Prostate gland (tissue), 2 donors: ENCODE data around the gene FGG. TPM values are rescaled to one million over a fixed set of nuclear protein-coding genes. Genes with fewer than 3 reads are reported as not detected.

Source experiments
- DNase-seq: peaks from one replicate; pipeline ENCODE4 v3.0.0-alpha.2; 2019; ENCODE audit warnings: low spot score
- H3K27ac ChIP-seq, 2 donors: fragments of 200-600 bp; sonication (generic); 2 replicates each; pipeline ENCODE4 v1.5.1; 2017 to 2019
- H3K27me3 ChIP-seq: fragments of 200-600 bp; sonication (generic); replicated peaks from 2 replicates; pipeline ENCODE4 v1.5.1; 2019; ENCODE audit not compliant: insufficient read depth
- H3K36me3 ChIP-seq, 2 donors: fragments of 200-600 bp; sonication (generic); 1 replicate in 1 of 2; 2 replicates in 1 of 2; pipeline versions ENCODE4 v1.5.1 to v1.8.1; 2017 to 2019
- H3K4me1 ChIP-seq: fragments of 200-600 bp; sonication (generic); replicated peaks from 2 replicates; pipeline ENCODE4 v1.5.1; 2019
- H3K4me3 ChIP-seq, 2 donors: fragments of 200-600 bp; sonication (generic); 2 replicates each; pipeline ENCODE4 v1.5.1; 2017 to 2019
- H3K9me3 ChIP-seq: fragments of 200-600 bp; sonication (generic); 2 replicates; pipeline ENCODE4 v1.5.1; 2017
- CTCF ChIP-seq, 4 experiments: fragments of 200-600 bp in 2 of 4; fragments of 450-650 bp in 2 of 4; sonication (generic) in 2 of 4; IDR thresholded peaks; 1 replicate in 3 of 4; 2 replicates in 1 of 4; pipeline ENCODE4 v1.5.1; 2016 to 2019; ENCODE audit warnings: antibody characterized with exemption in 4 of 4, mild to moderate bottlenecking in 2 of 4, moderate library complexity in 2 of 4
- POLR2A ChIP-seq: fragments of 450-650 bp; IDR thresholded peaks from one replicate; pipeline ENCODE4 v1.6.1; 2016; ENCODE audit warnings: antibody characterized with exemption, mild to moderate bottlenecking
- POLR2AphosphoS5 ChIP-seq: sonication (generic); formaldehyde crosslinking; IDR thresholded peaks from one replicate; pipeline ENCODE4 v1.6.1; 2017; ENCODE audit warnings: antibody characterized with exemption
- WGBS: methylation state at CpG from one replicate; pipeline ENCODE4 v1.1.5; 2018; 5-methylcytosine and 5-hydroxymethylcytosine counted together
- intact Hi-C: fragments of 100-400 bp; cut with DNase I; formaldehyde crosslinking; loops from one replicate; pipeline ENCODE4 v1.14.2; 2022
- total RNA-seq, 2 donors: library from RNA; depleted of rRNA; stranded (reverse); fragments of >200 nt; gene quantifications; one replicate each; pipeline ENCODE4 v1.1.0, GENCODE V29; 2016

FGG gene
- total RNA-seq, 2 donors from 2014 or later, result not detected

GRCh38 chr4:154642373-154643009 lies 30.0 kb upstream of the FGG start:
- H3K27me3 ChIP-seq, result no peaks in the 10 kb centered on the region
- H3K4me1 ChIP-seq, result no peaks in the 10 kb centered on the region
- no peaks in the 10 kb centered on the region for H3K9me3 ChIP-seq
- no peak overlapping the region for H3K4me3 ChIP-seq
- WGBS, result 84% methylated on average over 5 of the region's 5 CpGs
- no peak for TF ChIP-seq POLR2AphosphoS5
- no peak for TF ChIP-seq CTCF (IDR thresholded peaks at IDR 0.05)
- no peak for TF ChIP-seq POLR2A
- H3K36me3 ChIP-seq, result no peaks in the 10 kb centered on the region
- DNase-seq, result no peak
- intact Hi-C loops, result no loop called here
- no peak overlapping the region for H3K27ac ChIP-seq

- DNase-seq, result no peak
- Histone ChIP-seq H3K4me1 (no peaks in the 10 kb centered on the region), H3K4me3 (no peak overlapping the region), H3K27ac (no peak overlapping the region), H3K9me3 (no peaks in the 10 kb centered on the region), H3K36me3 (no peaks in the 10 kb centered on the region), H3K27me3 (no peaks in the 10 kb centered on the region)
- intact Hi-C loops, result no loop called here
- 39% methylated on average over 4 of the region's 4 CpGs for WGBS
- TF ChIP-seq POLR2AphosphoS5 (no peak), POLR2A (no peak), CTCF (IDR thresholded peaks at IDR 0.05) (no peak)
These were observed 28.5 kb upstream of the FGG start for GRCh38 chr4:154640999-154641398.

- Histone ChIP-seq H3K4me3 (no peak overlapping the region), H3K4me1 (no peaks in the 10 kb centered on the region), H3K9me3 (no peaks in the 10 kb centered on the region), H3K27ac (no peak overlapping the region), H3K27me3 (no peaks in the 10 kb centered on the region), H3K36me3 (no peaks in the 10 kb centered on the region)
- DNase-seq, result no peak
- 64% methylated on average over 3 of the region's 3 CpGs for WGBS
- intact Hi-C loops, result no loop called here
- TF ChIP-seq POLR2A (no peak), POLR2AphosphoS5 (no peak), CTCF (IDR thresholded peaks at IDR 0.05) (no peak)
These were observed 21.6 kb upstream of the FGG start for GRCh38 chr4:154634058-154634457.

GRCh38 chr4:154631828-154632227 lies 19.4 kb upstream of the FGG start:
- no peaks in the 10 kb centered on the region for H3K9me3 ChIP-seq
- WGBS, result 57% methylated on average over 2 of the region's 2 CpGs
- H3K4me3 ChIP-seq, result no peak overlapping the region
- TF ChIP-seq CTCF (IDR thresholded peaks at IDR 0.05) (no peak), POLR2A (no peak), POLR2AphosphoS5 (no peak)
- no peaks in the 10 kb centered on the region for H3K4me1 ChIP-seq
- intact Hi-C loops, result no loop called here
- H3K27ac ChIP-seq, result no peak overlapping the region
- no peak for DNase-seq
- no peaks in the 10 kb centered on the region for H3K36me3 ChIP-seq
- H3K27me3 ChIP-seq, result no peaks in the 10 kb centered on the region

- Histone ChIP-seq H3K4me3 (no peak overlapping the region), H3K9me3 (no peaks in the 10 kb centered on the region), H3K27ac (no peak overlapping the region), H3K36me3 (no peaks in the 10 kb centered on the region), H3K27me3 (no peaks in the 10 kb centered on the region), H3K4me1 (no peaks in the 10 kb centered on the region)
- intact Hi-C loops, result no loop called here
- no peak for DNase-seq
- no peak for TF ChIP-seq POLR2A
- TF ChIP-seq POLR2AphosphoS5, result no peak
- TF ChIP-seq CTCF (IDR thresholded peaks at IDR 0.05), result no peak
These were observed 17.9 kb upstream of the FGG start for GRCh38 chr4:154630324-154630723.
